GM18498 (cell line): ENCODE measurements around the gene DUS4L.
"Not testable (repeated sequence)": the region's sequence is repeated elsewhere in the genome, so short reads cannot be mapped to it uniquely, and the experiment has no call there.

Experiments
- ATAC-seq: cut with Tn5 transposase; IDR thresholded peaks from one replicate; pipeline ENCODE4 v1.9.1; 2021; ENCODE audit warnings: mild to moderate bottlenecking, moderate library complexity; ENCODE audit not compliant: unreplicated experiment

Gene DUS4L, protein sequence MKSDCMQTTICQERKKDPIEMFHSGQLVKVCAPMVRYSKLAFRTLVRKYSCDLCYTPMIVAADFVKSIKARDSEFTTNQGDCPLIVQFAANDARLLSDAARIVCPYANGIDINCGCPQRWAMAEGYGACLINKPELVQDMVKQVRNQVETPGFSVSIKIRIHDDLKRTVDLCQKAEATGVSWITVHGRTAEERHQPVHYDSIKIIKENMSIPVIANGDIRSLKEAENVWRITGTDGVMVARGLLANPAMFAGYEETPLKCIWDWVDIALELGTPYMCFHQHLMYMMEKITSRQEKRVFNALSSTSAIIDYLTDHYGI

DNA sequence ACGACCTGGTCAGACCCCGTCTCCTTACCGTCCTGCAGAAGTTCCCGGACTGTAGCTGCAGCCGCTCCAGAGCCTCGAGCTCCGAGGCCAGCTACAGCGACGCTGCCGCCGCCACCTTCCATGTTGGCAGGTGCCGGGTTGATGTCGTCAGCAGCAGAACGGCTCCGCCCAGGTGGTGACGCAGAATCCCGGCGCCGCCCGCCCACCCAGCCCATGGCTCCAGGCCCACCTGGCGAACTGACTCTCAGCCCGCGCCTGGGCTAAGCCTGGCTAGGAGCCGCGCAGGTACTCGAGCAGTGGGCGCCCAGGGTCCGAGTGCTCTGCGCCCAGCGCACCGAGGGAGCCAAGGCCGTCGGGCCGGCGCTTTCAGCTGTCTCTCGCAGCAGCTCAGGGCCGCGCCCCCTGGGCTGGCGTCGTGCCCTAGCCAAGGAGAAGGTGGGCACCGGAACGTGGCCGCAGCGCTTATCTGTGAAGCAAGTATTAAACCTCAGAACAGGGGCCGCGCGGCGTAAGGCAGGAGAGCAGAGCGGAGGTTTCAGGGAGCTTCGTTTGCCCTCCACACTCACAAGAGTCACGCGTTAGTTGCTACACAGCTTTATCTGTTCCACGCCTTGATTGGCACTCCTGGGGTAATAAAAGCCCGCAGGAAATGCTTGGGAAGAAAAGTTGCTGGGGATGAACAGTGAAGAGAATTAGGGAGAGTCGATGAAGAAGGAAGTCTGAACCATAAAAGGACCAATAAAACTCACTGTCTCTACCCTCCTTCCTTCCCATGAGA is at the start of gene DUS4L, which contains the start of gene COG5:
Gene DUS4L, plus strand, starts transcription at position 197 of the 778 bp plus-strand sequence. CDS start 3,100 bp downstream, outside the sequence.
Gene COG5, minus strand, starts transcription at position 146 of the 778 bp plus-strand sequence. Its CDS starts 24 bp downstream, at position 122.
- peak; percentile 97 for ATAC-seq

DNA sequence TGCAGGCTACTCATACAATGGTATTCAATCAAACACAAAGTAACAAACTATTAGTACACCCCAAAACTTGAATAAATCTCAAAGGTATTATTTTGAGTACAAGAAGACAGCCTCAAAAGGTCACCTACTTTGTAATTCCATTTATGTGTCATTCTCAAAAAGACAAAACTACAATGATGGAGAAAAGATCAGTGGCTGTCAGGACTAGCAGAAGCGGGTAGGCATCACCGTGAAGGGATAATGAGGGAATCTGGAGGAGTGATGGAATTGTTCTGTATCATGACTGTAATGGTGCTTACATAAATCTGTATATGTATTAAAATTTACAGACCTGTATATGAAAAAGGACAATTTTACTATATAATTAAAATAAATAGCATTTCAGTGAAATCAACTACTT is 37.1 kb upstream of the DUS4L start:
- no peak for ATAC-seq

GRCh38 chr7:107527196-107527595 is 36.6 kb upstream of the DUS4L start:
- no peak for ATAC-seq

GRCh38 chr7:107528461-107528860 is 35.3 kb upstream of the DUS4L start:
- ATAC-seq: no peak

DNA sequence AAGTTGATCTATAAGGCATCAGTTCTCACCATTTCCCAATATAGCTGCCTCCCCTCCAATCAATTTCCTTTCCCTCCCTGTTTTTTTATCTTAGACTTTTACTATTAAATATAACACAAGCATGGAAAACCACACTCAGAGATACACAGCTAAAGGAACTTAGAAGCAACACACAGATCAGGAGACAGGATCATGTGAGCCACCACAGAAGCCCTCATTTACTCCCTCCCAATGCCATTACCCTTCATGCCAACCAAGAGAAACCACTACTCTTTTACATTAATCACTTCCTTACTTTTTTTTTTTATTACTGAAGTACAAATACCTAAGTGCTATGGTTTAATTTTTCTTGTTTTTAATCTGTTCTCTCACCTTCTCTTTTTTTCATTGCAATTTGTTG is 33.0 kb upstream of the DUS4L start:
- no peak for ATAC-seq

GRCh38 chr7:107534139-107534538 is 29.6 kb upstream of the DUS4L start:
- ATAC-seq: no peak

- not testable (repeated sequence) for ATAC-seq
These were observed 26.5 kb upstream of the DUS4L start for GRCh38 chr7:107537228-107537627.

GRCh38 chr7:107538001-107538400 is 25.8 kb upstream of the DUS4L start:
- no peak for ATAC-seq

- ATAC-seq: no peak
These were observed 20.3 kb upstream of the DUS4L start for GRCh38 chr7:107543338-107543993.

- no peak for ATAC-seq
These were observed 18.8 kb upstream of the DUS4L start for GRCh38 chr7:107544848-107545591.

GRCh38 chr7:107551936-107552335 is 11.8 kb upstream of the DUS4L start:
- no peak for ATAC-seq

GRCh38 chr7:107555893-107556292 is 7.9 kb upstream of the DUS4L start:
- ATAC-seq: no peak

- no peak for ATAC-seq
These were observed 3.9 kb upstream of the DUS4L start for GRCh38 chr7:107559864-107560263.

GRCh38 chr7:107560898-107561516 is 2.8 kb upstream of the DUS4L start:
- no peak for ATAC-seq

GRCh38 chr7:107563081-107563774 is 543 bp upstream of the DUS4L start:
- peak; percentile 66 for ATAC-seq

- no peak for ATAC-seq
These were observed 955 bp downstream of the DUS4L start for GRCh38 chr7:107564553-107565298.

GRCh38 chr7:107570298-107570697 is 6.5 kb downstream of the DUS4L start:
- ATAC-seq: no peak

GRCh38 chr7:107573537-107573936 is 9.8 kb downstream of the DUS4L start:
- ATAC-seq: no peak

DNA sequence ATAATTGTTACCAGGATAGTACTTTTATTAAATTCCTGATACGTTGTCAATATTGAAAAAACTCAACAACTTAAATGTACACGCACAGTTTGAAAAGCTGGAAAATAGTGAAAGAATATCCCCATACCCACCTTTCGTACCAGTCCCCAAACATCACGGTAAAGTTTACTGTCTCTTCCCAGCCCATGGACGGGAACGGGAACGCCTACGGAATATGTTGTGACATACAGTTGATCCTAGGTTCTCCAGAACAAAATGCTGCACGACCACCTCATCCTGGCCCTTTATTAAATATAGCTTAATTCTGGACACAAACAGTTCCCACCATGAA is 15.7 kb downstream of the DUS4L start:
- no peak for ATAC-seq
